ENCODE results near the gene SEC14L1.

The SEC14L1 gene

DNA sequence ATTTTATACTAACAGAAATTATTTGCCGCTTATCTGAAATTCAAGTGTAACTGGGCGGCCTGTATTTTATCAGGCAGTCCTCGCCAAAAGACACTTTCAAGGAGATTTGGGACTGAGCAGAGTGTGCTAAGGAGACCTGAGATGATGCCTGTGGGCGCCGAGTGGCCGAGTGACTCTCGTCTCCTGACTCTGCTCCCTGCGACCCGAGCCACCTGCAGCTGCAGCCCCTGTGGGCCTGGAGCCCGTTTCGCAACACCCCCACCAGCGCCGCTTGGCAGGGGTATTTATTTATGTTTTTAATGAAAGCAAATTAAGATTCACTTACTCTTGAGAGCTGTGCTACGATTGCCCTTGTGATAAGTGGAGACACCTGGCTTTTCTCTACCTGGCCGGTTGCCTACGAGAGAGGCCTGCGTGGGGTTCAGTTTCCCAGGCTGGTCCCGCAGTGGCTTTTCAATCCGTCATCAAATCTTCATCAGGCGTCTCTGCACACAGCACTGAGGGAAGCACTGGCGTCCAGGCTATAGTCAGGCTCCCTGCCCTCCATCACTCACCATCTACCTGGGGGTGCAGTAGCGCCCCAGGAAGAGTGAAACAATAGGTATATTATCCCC lies 124.0 kb downstream of the SEC14L1 start:
- no peak for DNase-seq (ENCODE audit: low read depth)

DNA sequence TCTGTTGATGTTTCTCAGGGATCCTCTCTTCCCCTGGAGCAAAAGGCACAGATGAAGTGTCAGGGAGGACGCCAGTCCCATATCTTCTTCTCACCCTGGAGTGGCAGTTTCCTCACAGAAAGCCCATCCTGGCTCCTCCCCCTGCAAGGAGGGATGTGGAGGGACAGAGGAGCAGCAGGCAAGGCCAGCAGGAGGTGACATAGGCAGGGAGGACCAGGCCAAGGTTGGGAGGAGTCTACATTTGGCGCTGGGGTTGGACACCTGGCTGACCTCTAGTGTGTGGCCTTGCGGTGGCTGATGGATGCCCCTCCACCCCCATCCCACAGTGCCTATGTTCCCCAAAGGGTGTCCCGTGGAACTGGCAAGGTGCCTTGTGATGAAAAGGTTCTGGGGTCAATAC lies 125.4 kb downstream of the SEC14L1 start:
- no peak for DNase-seq (ENCODE audit: low read depth)
